ENCODE results near the gene GTF2A1L.

GRCh38 chr2:48607307-48608014 lies 10.2 kb upstream of the GTF2A1L start:
- no peak for TF ChIP-seq POLR2A (IDR thresholded peaks at IDR 0.05)
- TF ChIP-seq, protein P1, sequence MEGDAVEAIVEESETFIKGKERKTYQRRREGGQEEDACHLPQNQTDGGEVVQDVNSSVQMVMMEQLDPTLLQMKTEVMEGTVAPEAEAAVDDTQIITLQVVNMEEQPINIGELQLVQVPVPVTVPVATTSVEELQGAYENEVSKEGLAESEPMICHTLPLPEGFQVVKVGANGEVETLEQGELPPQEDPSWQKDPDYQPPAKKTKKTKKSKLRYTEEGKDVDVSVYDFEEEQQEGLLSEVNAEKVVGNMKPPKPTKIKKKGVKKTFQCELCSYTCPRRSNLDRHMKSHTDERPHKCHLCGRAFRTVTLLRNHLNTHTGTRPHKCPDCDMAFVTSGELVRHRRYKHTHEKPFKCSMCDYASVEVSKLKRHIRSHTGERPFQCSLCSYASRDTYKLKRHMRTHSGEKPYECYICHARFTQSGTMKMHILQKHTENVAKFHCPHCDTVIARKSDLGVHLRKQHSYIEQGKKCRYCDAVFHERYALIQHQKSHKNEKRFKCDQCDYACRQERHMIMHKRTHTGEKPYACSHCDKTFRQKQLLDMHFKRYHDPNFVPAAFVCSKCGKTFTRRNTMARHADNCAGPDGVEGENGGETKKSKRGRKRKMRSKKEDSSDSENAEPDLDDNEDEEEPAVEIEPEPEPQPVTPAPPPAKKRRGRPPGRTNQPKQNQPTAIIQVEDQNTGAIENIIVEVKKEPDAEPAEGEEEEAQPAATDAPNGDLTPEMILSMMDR (IDR thresholded peaks at IDR 0.05), result no peak
